Skin of body (tissue), 2 donors: ENCODE data around the gene GPR135. TPM values are rescaled to one million over a fixed set of nuclear protein-coding genes. Genes with fewer than 3 reads are reported as not detected.
"Not testable (repeated sequence)": the region's sequence is repeated elsewhere in the genome, so short reads cannot be mapped to it uniquely, and the experiment has no call there.

Experiments
- DNase-seq: peaks from one replicate; lab custom pipeline; 2025; lab: John Stamatoyannopoulos, UW
- total RNA-seq: library from RNA; depleted of rRNA; stranded (reverse); fragments of >200 nt; gene quantifications from one replicate; pipeline ENCODE4 v1.2.3, GENCODE V29; 2014

The GPR135 gene
- total RNA-seq, 1 donor from 2014 or later = 3.2 TPM

DNA sequence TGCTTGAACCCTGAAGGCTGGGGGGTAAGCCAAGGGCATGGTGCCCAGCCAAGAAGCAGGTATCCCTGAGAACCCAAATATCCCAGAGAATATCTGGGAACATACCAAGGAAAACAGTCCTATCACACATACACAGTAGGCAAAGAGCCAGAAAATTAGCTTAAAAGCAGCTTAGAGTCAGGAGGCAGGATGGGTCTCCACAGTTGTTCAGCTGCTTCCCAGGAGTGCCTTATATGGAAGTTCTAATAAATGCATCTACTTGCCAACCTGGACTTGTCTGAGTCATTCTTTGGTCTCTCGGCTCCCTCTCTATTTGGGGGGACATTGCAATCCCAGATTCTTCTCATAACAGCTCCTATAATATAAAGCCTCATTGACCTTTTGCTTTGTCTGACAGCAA, 9.0 kb upstream of the GPR135 start:
- DNase-seq = no peak

DNA sequence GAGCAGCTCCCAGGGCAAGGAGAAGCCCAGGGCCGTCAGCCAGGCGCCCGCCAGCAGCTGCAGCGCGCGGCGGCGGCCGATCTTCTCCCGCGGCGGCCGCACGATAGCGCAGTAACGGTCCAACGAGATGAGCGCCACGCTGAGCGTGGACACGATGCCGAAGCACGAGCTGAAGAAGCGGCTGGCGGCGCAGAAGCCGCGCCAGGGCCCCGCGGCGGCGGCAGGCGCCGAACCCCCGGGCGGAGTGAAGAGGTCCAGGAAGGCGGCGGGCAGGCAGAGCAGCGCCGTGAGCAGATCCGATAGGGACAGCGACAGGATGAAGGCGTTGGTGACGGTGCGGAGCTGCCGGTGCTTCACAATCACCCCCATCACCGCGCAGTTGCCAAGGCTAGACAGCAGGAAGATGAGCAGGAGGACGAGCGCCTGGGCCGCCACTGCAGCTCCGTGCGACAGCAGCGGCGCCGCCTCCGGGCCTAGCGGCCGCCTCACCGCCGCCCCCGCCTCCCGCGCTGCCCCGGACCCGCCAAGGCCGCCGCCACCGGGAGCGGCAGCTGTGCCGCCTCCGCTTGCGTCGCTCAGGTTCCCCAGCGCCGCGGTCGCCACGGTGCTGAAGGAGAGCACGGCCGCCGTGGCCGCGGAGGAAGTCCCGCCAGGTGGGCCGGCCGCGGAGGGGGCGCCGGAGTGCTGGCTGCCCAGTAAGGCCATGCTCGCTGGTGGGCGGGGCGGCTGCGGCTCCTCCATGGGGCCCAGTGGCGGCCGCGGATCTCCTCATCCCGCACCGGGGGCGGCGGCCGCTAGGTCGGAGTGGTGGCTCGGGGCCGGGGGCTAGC, 479 bp downstream of the GPR135 start:
- peak; percentile 20 for DNase-seq

DNA sequence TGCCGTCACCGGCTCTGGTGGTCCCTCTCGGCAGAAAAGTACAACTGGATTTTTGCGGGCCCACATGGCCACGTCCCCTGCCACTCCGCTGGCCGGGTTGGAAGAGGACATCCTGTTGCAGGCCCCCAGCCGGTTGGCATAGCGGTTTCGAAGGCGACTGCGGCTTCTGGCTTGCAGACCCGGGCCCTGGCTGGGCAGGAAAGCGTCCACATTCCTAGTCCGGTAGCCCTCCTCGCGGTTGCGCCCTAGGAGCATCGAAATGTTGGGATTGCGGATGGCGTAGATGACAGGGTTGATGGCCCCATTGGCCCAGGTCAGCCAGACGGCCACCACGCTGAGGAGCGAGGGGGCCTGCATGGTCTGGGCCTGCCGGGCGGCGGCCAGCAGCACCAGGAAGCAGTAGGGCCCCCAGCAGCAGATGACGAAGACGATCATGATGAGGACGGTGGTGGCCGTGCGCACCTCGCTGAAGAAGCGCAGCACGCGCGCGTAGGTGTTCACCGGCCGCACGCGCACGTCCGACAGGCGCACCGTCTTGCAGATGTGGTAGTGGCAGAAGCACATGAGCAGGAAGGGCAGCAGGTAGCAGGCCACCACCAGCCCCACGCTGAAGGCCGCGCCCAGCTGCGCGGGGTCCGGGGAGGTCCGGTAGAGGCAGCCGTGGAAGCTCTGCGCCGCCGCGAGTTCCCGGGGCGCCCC, 1.2 kb downstream of the GPR135 start:
- DNase-seq = no peak

DNA sequence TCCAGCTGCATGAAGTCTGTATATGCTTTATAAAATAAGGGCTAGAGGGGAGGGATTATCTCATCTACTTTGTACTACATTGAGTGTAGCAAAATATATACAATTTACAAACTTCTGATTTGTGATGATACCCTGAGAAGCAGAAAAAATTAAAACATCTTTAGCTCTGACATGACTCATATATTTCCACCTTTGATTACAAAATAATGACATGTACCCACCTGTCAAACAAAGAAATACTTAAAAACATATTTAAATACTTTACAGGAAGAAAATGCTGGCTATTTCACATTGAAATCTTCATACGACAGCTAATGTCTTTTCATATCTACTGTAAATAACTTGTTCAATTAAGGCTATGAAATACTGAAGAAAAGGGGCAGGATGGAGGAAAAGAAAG, 3.3 kb downstream of the GPR135 start:
- no peak for DNase-seq

DNA sequence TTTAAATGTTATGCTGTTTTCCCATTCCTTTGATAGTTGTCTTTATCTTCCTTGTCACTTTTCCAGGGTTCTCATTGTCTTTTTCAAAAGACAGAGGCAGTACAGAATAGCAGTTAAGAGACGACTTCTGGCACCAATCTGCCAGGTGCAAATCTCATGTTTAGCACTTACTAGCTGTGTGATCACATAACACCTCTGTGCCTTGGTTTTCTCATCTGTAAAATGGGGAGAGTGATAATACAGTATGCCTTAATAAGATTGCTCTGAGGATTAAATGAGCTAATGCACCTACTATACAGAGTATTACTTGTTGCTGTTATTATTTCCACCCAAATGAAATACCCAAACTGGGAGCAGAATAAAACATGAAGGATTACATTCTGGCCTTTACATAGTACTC, 4.8 kb downstream of the GPR135 start:
- DNase-seq = no peak

DNA sequence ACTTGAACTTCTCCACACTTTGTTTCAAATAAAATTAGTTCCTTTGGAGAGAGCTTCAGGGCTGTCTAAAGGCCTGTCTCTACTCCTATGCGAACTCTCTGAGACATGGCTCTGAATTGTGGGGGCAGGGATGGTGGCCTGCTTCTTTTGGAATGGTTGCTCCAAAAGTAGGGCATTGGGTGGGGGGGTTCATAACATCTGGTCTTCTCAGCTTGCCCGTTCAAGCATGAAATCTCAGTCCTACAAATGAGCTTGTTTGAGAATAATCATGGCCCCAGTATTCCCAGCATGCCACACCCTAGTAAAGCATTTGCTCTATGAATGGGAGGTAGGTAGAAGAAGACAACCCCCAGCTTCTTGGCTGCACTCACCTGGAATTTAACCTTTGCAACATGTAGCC, 6.7 kb downstream of the GPR135 start:
- no peak for DNase-seq

DNA sequence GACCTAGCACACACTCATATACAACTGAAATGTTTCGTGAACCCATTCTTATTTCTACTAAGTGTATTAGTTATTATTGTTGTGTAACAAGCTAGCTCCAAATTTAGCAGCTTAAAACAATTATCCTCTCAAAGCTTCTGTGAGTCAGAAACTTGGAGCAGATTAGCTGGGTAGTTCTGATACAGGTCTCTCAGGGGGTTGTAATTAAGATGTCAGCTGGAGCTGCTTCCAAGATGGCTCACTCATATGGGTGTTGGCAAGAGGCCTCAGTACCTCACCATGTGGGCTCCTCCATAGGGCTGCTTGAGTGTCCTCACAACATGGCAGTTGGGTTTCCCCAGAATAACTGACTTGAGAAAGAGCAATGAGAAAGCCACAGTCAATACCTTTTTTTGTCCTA, 9.8 kb downstream of the GPR135 start:
- no peak for DNase-seq

DNA sequence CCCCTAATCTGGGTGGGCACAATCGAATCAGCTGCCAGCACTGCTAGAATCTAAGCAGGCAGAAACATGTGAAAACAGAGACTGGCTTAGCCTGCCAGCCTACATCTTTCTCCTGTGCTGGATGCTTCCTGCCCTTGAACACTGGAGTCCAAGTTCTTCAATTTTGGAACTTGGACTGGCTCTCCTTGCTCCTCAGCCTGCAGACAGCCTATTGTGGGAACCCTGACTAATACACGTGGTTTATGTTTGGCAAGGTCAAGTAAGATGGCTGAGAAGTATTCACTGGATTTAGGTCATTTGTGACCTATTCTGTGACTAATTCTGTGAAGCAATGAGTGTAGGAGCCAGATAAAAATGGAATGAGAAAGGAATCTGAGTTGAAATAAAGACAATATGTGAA, 11.0 kb downstream of the GPR135 start:
- no peak for DNase-seq

DNA sequence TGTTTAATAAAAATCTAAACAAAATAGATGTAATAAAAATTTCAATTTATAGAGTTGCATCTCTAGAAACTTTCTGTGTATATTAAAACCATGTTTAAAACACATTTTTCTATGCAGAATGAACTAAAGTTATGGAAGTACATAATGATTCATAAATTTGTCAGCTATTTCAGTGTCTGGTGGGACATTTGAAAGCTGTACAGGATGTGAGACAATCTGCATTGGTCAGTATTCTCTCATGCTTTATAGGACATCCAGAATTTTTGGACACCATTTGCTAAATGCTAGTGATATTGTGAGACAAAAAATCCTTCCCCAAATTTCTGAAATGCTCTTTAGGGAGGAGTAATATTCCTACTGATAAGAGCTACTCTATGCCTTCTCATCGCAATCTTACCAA, 13.3 kb downstream of the GPR135 start:
- no peak for DNase-seq

DNA sequence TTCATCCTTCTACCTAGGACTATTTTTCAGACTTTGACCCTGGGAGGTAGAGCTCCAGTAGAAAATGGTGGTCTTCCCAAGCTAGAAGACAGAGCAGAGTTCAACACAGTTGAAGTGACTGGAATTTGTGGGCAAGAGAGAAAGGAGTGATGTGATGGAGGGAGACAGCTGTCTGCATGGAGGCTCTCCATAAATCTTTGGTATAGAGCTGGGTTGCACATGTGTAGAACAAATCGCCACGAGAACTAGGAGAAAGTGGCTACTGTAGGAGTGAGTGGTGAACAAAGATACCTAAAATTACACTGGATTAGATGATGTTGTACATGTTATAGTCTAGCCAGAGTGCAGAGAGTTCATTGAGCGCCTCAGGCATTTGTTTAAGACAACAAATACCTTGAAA, 14.5 kb downstream of the GPR135 start:
- DNase-seq = no peak

DNA sequence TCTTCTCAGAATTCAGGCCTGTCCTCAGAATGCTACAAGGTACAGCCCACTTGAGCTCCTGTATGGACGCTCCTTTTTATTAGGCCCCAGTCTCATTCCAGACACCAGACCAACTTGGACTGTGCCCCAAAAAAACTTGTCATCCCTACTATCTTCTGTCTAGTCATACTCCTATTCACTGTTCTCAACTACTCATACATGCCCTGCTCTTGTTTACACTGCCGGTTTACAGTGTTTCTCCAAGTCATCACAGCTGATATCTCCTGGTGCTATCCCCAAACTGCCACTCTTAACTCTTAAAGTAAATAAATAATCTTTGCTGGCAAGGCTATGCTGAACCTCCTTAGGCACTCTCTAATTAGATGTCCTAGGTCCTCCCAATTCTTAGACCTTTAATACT, 16.5 kb downstream of the GPR135 start:
- DNase-seq = not testable (repeated sequence)

DNA sequence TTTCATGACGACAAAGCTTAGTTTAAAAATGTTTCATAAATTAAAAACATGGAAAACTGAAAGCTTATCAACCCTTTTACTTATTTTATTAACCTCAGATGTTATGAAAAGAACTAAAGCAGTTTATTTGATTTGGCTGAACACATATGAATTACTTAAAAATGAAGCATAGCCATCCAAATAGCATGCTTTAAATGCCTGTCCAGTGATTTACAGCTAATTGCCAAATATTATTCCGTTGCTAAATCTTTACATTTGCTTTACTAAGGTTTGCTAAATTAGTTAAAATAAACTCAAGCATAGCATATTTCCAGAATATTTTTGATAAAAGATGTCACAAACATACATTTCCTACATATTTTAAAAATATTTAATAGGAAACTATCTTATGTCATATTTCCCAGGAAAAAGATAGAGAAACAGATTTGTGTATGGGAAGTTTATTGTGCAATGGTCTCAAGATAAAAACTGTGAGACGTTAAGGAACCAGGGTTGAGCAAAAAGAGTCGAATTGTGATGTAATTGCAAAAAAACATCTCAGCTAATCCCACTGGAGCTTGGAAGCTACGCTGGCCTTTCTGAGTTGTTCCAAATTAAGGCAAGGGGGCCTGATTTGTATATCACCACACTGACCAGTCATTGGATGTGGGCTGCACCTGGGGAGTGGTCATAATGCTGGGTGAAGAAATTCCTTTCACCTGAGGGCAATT, 25.8 kb downstream of the GPR135 start:
- peak; percentile 59 for DNase-seq

DNA sequence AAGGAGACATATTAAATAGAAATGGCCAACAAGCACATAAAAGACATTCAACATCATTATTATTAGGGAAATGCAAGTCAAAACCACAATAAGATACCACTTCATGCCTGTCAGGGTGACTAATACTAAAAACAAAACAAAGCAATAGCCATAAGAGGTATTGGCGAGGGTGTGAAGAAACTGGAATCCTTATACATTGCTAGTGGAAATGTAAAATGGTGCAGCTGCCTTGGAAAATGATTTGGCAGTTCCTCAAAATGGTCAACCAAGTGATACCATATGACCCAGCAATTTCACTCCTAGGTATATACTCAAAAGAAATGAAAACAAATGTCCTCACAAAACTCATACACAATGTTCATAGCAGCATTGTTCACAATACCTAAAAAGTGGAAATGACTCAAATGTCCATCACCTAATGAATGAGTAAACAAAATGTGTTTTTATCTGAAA, 27.0 kb downstream of the GPR135 start:
- DNase-seq = no peak

DNA sequence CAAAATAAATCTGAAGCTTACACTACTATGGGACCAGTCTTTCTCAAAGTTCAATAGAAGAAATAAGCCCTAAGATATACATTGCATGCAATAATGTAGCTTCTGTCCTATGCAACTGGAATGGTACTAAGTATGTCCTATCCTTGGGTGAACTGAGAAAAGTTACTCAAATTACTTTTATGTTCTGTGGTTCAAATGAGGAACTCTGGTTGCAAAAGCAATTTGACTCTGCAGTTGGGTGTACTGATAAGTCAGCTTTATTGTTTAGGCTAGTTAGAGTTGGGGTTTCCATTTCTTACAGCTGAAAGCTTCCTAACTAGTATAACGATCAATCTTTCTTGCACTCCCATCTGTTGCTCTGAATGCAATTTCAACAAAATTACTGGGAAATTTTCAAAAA, 29.2 kb downstream of the GPR135 start:
- no peak for DNase-seq

DNA sequence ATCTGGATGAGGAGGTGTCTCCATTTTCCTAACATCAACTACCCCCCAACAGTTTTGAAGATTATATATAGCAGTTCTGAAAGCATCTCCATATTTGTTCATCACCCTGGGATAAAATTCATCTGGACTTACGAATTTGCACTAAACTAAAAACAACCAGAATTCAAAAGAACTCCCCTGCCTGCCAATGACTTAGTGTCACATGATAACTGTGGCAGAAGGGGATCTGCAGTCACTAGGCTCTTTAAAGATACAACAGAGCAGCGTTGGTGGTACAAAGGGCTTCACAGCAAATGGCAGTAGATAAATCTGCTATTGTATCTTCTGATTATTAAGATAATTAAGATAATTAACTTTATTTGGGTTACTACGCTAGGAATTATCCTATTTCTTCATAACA, 30.1 kb downstream of the GPR135 start:
- DNase-seq = no peak

DNA sequence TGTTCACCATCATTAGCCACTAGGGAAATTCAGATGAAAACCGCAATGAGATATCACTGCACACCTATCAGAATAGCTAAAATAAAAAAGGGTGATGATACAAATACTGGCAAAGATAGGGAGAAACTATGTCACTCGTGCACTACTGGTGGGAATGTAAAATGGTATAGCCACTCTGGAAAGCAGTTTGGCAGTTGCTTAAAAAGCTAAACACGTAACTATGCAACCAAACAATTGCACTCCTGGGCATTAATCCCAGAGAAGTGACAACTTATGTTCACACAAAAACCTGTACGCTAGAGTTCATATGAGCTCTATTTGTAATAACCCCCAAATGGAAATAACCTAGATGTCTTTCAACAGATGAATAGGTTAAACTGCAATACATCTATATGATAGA, 35.4 kb downstream of the GPR135 start:
- DNase-seq = no peak

DNA sequence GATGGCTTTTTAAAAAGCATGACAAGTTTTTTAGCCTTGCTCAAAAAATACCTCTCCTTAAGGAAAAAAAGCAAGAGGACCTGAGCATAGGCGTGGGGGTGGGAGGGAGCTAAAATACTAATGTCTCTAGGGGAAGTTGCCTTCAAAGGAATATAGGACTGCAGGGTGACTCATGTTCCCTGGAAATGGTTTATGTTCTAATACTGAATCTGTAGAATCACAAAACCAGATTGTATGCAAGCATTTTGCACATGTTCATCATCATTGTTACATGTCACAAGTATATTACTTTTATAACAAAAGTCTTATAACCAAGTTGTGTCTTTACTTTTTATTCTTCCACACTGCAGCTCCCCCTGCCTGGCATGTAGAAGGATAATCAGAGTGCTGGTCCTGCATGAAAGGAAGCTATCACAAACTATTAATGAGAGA, 36.6 kb downstream of the GPR135 start:
- peak; percentile 81 for DNase-seq

DNA sequence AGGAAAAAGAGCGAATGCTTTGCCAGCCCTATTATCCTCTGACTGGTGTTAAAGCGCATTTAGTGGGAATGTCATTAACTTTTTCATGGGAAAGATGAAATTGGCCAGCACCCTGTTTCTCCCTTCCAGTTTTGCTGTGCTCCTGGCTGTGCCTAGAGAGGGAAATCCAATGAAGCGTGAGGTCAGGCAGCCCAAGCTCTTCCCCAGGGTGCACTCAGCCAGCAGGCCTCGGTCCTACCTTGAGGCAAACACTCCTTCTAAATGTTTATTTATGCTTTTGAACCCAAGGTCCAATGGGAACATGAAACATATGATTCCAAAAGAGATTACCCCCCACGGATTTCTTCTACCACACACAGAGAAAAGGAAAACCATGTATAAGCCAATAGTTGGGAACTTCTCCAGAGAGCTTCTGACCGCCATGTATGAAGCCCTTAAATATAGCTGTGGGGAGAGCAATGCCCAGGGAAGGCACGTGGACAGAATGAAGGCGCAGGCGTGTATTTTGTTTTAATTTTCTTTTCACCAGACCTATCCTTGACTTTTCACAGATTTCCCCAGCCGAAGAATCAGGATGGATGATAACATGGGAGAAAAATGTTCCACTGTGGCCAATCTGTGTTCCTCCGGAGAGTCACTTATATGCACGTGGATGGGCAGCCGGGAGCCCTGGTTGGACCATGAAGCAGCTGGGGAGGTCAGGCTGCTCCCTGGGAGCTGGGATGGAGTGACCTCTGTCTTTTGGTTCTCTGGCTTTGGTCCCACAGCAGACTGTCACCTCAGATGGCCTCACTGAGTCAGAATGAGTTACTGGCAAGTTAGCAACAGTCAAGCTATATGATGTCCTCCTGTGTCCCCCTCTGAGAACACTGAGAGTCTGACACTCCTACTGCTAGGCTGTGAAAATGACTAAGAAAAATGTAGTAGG, 37.3 kb downstream of the GPR135 start:
- DNase-seq = no peak

DNA sequence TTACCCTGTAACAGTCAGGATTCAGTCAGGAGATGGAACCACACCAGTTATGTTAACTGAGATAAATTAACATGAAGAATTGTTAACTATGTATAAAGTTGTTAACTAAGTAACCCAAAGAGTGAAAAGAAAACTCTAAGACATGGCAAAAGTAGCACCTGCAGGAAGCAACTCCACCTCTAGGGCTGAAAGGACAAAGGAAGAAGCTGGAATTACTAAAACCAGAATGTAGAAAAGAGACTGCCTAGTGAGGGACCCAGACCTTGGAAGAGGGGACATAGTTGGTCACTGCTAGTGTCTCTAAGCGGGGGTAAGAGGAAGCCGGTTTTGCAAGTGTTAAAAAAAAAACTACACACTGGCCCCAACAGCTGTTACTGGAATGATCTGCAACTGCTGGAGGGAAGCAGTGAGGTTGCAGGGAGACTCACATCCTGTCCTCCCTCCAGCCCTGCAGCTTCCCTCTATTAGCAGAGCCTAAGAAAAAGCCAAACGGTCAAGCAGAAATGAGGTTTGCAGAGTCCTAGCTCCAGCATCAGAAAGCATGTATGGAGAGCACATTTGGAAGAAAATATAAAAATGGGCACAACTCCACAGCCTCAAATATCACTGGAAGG, 39.8 kb downstream of the GPR135 start:
- DNase-seq = peak; percentile 47

DNA sequence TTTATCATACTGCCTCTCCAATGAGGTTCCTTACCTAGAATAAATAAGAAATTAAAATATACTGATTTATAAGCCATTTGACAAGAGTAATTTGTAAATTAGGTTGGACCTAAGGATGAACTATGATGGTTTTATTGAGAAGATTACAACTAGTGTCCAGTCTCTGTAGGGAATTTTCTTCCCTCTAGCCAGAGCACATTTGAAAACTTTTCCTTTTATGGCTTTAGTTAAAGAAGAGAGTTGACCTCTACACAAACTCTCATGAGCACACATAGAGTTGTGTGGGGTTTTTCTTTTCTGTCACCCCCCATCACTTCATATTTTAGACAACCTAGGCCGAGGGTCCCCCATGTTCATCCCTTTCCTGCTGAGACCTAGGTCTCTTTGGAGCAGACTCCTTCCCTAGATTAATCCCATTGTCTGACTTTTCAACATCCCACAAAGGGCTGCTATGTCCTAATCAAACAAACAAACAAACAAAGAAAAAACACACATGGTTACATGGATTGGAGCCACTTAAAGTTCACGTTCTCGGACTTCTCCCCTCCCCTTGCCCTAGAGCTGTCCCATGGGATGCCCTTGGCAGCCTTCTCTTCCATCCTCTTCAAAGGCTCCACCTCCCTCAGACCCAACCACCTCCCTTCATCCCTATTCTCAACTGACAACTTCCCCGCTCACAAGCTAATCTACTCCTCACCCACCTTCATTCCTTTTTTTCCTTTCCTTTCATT, 40.7 kb downstream of the GPR135 start:
- DNase-seq = no peak
